SK-N-SH (cell line): ENCODE results near the gene ASTN2. TPM values are rescaled to one million over a fixed set of nuclear protein-coding genes. Genes with fewer than 3 reads are reported as not detected.

Source experiments
- CTCF ChIA-PET: fragments of 300-600, 350-600 bp; formaldehyde crosslinking; extraction: SDS; loops from one replicate; lab custom pipeline; 2021; lab: Yijun Ruan, JAX
- POLR2A ChIA-PET: fragments of 350-600 bp; sonication (Branson Sonifier 250); formaldehyde crosslinking; extraction: SDS; loops from one replicate; lab custom pipeline; 2020; ENCODE audit warnings: antibody characterized with exemption, inconsistent platforms; lab: Yijun Ruan, JAX
- DNase-seq: peaks from one replicate; pipeline ENCODE4 v3.0.0; 2012
- H2AFZ ChIP-seq: fragments of 200-600 bp; sonication (generic); 2 replicates; pipeline ENCODE4 v1.8.1; 2016; ENCODE audit warnings: antibody characterized with exemption, mild to moderate bottlenecking, low read depth
- H3F3A ChIP-seq: fragments of 200-600 bp; sonication (generic); replicated peaks from 2 replicates; pipeline ENCODE3; 2016; ENCODE audit warnings: antibody characterized with exemption, mild to moderate bottlenecking; ENCODE audit not compliant: insufficient read depth
- H3K27ac ChIP-seq, 2 experiments: fragments of 200-500 bp in 1 of 2; fragments of 200-600 bp in 1 of 2; sonication (Bioruptor generic) in 1 of 2; sonication (generic), shearing (Covaris generic) in 1 of 2; 2 replicates each; pipeline versions ENCODE4 v1.5.1 to v1.6.1; 2014 to 2016; ENCODE audit warnings: low read depth in 2 of 2, inconsistent platforms in 1 of 2, low read length in 1 of 2, mild to moderate bottlenecking in 1 of 2, mixed read lengths in 1 of 2
- H3K27me3 ChIP-seq: fragments of 200-600 bp; sonication (generic), shearing (Covaris generic); 2 replicates; pipeline ENCODE4 v1.6.1; 2016; ENCODE audit warnings: mixed run types; ENCODE audit not compliant: insufficient read depth
- H3K36me3 ChIP-seq, 2 experiments: fragments of 200-500 bp in 1 of 2; fragments of 200-600 bp in 1 of 2; sonication (Bioruptor generic) in 1 of 2; sonication (generic) in 1 of 2; replicated peaks in 1 of 2; 2 replicates each; pipeline versions ENCODE3 to v1.5.1; 2014 to 2016; ENCODE audit warnings: low read length in 1 of 2, mild to moderate bottlenecking in 1 of 2; ENCODE audit not compliant: insufficient read depth in 2 of 2, control insufficient read depth in 1 of 2
- H3K4me1 ChIP-seq, 2 experiments: fragments of 200-500 bp in 1 of 2; fragments of 200-600 bp in 1 of 2; sonication (Bioruptor generic) in 1 of 2; sonication (generic), shearing (Covaris generic) in 1 of 2; 2 replicates each; pipeline versions ENCODE4 v1.5.1 to v1.6.1; 2014 to 2016; ENCODE audit warnings: low read depth in 1 of 2, low read length in 1 of 2, mixed run types in 1 of 2; ENCODE audit not compliant: insufficient read depth in 2 of 2, control insufficient read depth in 1 of 2
- H3K4me2 ChIP-seq: fragments of 200-600 bp; sonication (generic), shearing (Covaris generic); 2 replicates; pipeline ENCODE4 v1.6.1; 2017; ENCODE audit warnings: mixed run types
- H3K4me3 ChIP-seq, 2 experiments: fragments of 200-500 bp in 1 of 2; fragments of 200-600 bp in 1 of 2; sonication (Bioruptor generic) in 1 of 2; sonication (generic), shearing (Covaris generic) in 1 of 2; 2 replicates each; pipeline versions ENCODE4 v1.5.1 to v1.8.1; 2014 to 2016; ENCODE audit warnings: low read depth in 2 of 2, inconsistent platforms in 1 of 2, low read length in 1 of 2, mild to moderate bottlenecking in 1 of 2, mixed read lengths in 1 of 2, moderate library complexity in 1 of 2
- H3K79me2 ChIP-seq: fragments of 200-600 bp; sonication (generic); 2 replicates; pipeline ENCODE4 v1.8.1; 2017; ENCODE audit warnings: mild to moderate bottlenecking; ENCODE audit not compliant: insufficient read depth
- H3K9ac ChIP-seq: fragments of 200-600 bp; sonication (generic); 2 replicates; pipeline ENCODE4 v1.6.1; 2017; ENCODE audit warnings: mixed run types
- H3K9me2 ChIP-seq: fragments of 200-600 bp; sonication (generic); 2 replicates; pipeline ENCODE4 v1.6.1; 2017; ENCODE audit warnings: mixed run types
- H3K9me3 ChIP-seq: fragments of 200-600 bp; sonication (generic); 2 replicates; pipeline ENCODE4 v1.6.1; 2017; ENCODE audit warnings: mixed run types, mild to moderate bottlenecking, moderate library complexity
- H4K20me1 ChIP-seq: fragments of 200-600 bp; sonication (generic); 2 replicates; pipeline ENCODE4 v1.6.1; 2017; ENCODE audit warnings: mild to moderate bottlenecking, mixed run types; ENCODE audit not compliant: insufficient read depth
- ELF1 ChIP-seq: IDR thresholded peaks from 2 replicates; pipeline ENCODE4 v1.4.0; 2012
- EP300 ChIP-seq, 2 experiments: IDR thresholded peaks; 2 replicates each; pipeline versions ENCODE4 v1.4.0 to v1.6.1; 2012; ENCODE audit warnings: borderline replicate concordance in 1 of 2, low read depth in 1 of 2, low read length in 1 of 2
- EZH2phosphoT487 ChIP-seq: fragments of 200-600 bp; sonication (generic); IDR thresholded peaks from 2 replicates; pipeline ENCODE4 v1.6.1; 2017; ENCODE audit warnings: low read depth, mixed run types, mild to moderate bottlenecking, antibody characterized with exemption, moderate library complexity, borderline replicate concordance
- FOSL2 ChIP-seq: IDR thresholded peaks from 2 replicates; pipeline ENCODE4 v1.4.0; 2012; ENCODE audit warnings: low read depth, mild to moderate bottlenecking, moderate library complexity, borderline replicate concordance
- FOXJ3 ChIP-seq: sonication (generic); formaldehyde crosslinking; IDR thresholded peaks from 2 replicates; pipeline ENCODE4 v1.5.1; 2020; ENCODE audit warnings: mild to moderate bottlenecking, missing genetic modification reagents
- GABPA ChIP-seq: IDR thresholded peaks from 2 replicates; pipeline ENCODE4 v1.4.0; 2012; ENCODE audit warnings: low read depth, mild to moderate bottlenecking
- JUND ChIP-seq: IDR thresholded peaks from 2 replicates; pipeline ENCODE4 v1.4.0; 2012
- MEF2A ChIP-seq: IDR thresholded peaks from 2 replicates; pipeline ENCODE4 v1.4.0; 2012; ENCODE audit warnings: low read depth, borderline replicate concordance
- MXI1 ChIP-seq: IDR thresholded peaks from 2 replicates; pipeline ENCODE4 v1.6.1; 2012; ENCODE audit warnings: mild to moderate bottlenecking, low read depth, low read length, improper control_type of control experiment
- NRF1 ChIP-seq: IDR thresholded peaks from 2 replicates; pipeline ENCODE4 v1.6.1; 2012; ENCODE audit warnings: low read depth, mild to moderate bottlenecking, low read length
- RFX5 ChIP-seq: IDR thresholded peaks from 2 replicates; pipeline ENCODE4 v1.6.1; 2012; ENCODE audit warnings: mild to moderate bottlenecking, improper control_type of control experiment, low read length
- RXRA ChIP-seq: IDR thresholded peaks from 2 replicates; pipeline ENCODE4 v1.4.0; 2012; ENCODE audit warnings: low read depth, mild to moderate bottlenecking, borderline replicate concordance
- TCF12 ChIP-seq: IDR thresholded peaks from 2 replicates; pipeline ENCODE4 v1.4.0; 2012
- WGBS: methylation state at CpG from one replicate; pipeline ENCODE4 v1.1.6; 2017; ENCODE audit warnings: low lambda C conversion rate; 5-methylcytosine and 5-hydroxymethylcytosine counted together
- polyA plus RNA-seq, 3 experiments: library from polyadenylated mRNA; depleted of rRNA; stranded (reverse); fragments of >200 nt; gene quantifications; 2 replicates each; pipeline ENCODE4 v1.2.3, GENCODE V29; 2012
- TF ChIP-seq, protein P1 (sequence below): fragments of 200-600 bp; sonication (generic); IDR thresholded peaks from 2 replicates; pipeline ENCODE4 v1.6.1; 2017; ENCODE audit warnings: antibody characterized with exemption, mild to moderate bottlenecking, moderate library complexity
- TF ChIP-seq, protein P2 (sequence below): IDR thresholded peaks from 2 replicates; pipeline ENCODE4; 2012
- TF ChIP-seq, protein P3 (sequence below): IDR thresholded peaks from 2 replicates; pipeline ENCODE4 v1.4.0; 2012; ENCODE audit warnings: low read depth
- TF ChIP-seq, protein P4 (sequence below): IDR thresholded peaks from 2 replicates; pipeline ENCODE4 v1.4.0; 2012; ENCODE audit warnings: low read depth, borderline replicate concordance
- TF ChIP-seq, protein P5 (sequence below): fragments of 150-350 bp; IDR thresholded peaks from 2 replicates; pipeline ENCODE4 v1.6.1; 2017; ENCODE audit warnings: antibody characterized with exemption, low read length, low read depth, borderline replicate concordance
- TF ChIP-seq, protein P6 (sequence below): IDR thresholded peaks from 2 replicates; pipeline ENCODE4 v1.6.1; 2012; ENCODE audit warnings: mild to moderate bottlenecking, low read depth, low read length, moderate library complexity

ASTN2 gene
- polyA plus RNA-seq, 1 of the 3 experiments (the other 2 are of a cell fraction) = 6.6 TPM

DNA sequence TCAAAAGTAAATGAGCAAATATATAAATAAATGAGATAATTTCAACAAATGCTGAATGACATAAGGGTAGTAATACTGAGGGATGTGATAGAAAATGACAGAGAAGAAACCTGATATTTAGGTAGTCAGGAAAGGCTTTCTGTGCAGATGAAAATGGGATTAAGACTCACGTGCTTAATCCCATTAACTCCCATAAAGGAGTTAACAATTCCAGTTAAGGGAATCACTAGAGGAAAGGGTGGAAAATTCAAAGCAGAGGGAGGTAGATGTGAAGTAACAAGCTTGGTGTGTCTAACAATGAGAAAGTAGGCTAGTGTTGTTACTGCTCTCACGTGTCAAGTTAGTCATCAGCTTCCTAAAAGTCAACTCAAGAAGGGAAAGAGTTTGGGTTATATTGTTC lies 818.2 kb downstream of the ASTN2 start:
- DNase-seq = no peak
- Histone ChIP-seq H3K9ac (no peak overlapping the region), H3F3A (no peaks in the 10 kb centered on the region), H3K4me3 (no peak overlapping the region), H3K4me1 (peaks cover 0 to 7% of the 10 kb centered on the region in 2 experiments; a peak in 2 of 4 replicates), H3K4me2 (no peak overlapping the region), H3K36me3 (peaks cover 0 to 10% of the 10 kb centered on the region in 2 experiments), H4K20me1 (no peaks in the 10 kb centered on the region), H3K27me3 (no peaks in the 10 kb centered on the region), H3K9me2 (no peaks in the 10 kb centered on the region), H2AFZ (no peak overlapping the region), H3K9me3 (no peaks in the 10 kb centered on the region), H3K79me2 (no peaks in the 10 kb centered on the region), H3K27ac (no peak overlapping the region)
- whole genome bisulfite sequencing = 82% methylated on average over 2 of the region's 2 CpGs
- ChIA-PET CTCF (no interaction called here), POLR2A (no interaction called here)
- TF ChIP-seq EP300 (IDR thresholded peaks at IDR 0.05; ENCODE audit: borderline replicate concordance in 1 of 2, low read depth in 1 of 2, low read length in 1 of 2) (no peak), RFX5 (no peak), RXRA (no peak), ELF1 (no peak), EZH2phosphoT487 (no peak), FOSL2 (no peak), GABPA (no peak), NRF1 (no peak), MEF2A (no peak)
- TF ChIP-seq, protein P1, sequence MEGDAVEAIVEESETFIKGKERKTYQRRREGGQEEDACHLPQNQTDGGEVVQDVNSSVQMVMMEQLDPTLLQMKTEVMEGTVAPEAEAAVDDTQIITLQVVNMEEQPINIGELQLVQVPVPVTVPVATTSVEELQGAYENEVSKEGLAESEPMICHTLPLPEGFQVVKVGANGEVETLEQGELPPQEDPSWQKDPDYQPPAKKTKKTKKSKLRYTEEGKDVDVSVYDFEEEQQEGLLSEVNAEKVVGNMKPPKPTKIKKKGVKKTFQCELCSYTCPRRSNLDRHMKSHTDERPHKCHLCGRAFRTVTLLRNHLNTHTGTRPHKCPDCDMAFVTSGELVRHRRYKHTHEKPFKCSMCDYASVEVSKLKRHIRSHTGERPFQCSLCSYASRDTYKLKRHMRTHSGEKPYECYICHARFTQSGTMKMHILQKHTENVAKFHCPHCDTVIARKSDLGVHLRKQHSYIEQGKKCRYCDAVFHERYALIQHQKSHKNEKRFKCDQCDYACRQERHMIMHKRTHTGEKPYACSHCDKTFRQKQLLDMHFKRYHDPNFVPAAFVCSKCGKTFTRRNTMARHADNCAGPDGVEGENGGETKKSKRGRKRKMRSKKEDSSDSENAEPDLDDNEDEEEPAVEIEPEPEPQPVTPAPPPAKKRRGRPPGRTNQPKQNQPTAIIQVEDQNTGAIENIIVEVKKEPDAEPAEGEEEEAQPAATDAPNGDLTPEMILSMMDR = no peak
- TF ChIP-seq, protein P2, sequence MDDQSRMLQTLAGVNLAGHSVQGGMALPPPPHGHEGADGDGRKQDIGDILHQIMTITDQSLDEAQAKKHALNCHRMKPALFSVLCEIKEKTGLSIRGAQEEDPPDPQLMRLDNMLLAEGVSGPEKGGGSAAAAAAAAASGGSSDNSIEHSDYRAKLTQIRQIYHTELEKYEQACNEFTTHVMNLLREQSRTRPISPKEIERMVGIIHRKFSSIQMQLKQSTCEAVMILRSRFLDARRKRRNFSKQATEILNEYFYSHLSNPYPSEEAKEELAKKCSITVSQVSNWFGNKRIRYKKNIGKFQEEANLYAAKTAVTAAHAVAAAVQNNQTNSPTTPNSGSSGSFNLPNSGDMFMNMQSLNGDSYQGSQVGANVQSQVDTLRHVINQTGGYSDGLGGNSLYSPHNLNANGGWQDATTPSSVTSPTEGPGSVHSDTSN = no peak
- TF ChIP-seq, protein P3, sequence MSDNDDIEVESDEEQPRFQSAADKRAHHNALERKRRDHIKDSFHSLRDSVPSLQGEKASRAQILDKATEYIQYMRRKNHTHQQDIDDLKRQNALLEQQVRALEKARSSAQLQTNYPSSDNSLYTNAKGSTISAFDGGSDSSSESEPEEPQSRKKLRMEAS = no peak
- TF ChIP-seq, protein P4, sequence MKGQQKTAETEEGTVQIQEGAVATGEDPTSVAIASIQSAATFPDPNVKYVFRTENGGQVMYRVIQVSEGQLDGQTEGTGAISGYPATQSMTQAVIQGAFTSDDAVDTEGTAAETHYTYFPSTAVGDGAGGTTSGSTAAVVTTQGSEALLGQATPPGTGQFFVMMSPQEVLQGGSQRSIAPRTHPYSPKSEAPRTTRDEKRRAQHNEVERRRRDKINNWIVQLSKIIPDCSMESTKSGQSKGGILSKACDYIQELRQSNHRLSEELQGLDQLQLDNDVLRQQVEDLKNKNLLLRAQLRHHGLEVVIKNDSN = no peak

DNA sequence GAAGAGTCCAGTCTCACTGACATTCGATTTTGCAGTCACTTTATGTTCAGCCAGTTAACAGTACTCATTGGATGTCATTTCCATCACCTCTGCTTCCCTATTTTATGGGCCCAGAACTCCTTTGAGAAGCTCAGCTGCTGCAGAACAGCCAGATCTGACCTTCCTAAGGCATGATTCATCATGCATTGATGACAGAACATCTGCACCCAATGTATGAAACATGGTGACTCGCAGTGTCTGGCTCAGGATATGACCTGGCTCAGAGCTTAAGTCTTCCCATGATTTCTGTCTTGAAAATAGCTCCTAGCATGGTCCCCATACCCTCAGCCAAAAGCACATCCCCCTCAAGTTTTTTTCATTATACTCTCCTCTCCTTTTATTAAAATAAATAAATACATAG lies 820.3 kb downstream of the ASTN2 start:
- no peak overlapping the region for H3K9ac ChIP-seq
- DNase-seq = no peak
- H3K27ac ChIP-seq = peak overlapping the region in 1 of 2 experiments; percentile 39; a peak in 2 of 4 replicates
- peaks cover 0 to 7% of the 10 kb centered on the region in 2 experiments for H3K36me3 ChIP-seq
- H3K4me2 ChIP-seq = no peak overlapping the region
- H3K9me2 ChIP-seq = no peaks in the 10 kb centered on the region
- no peaks in the 10 kb centered on the region for H3F3A ChIP-seq
- no peaks in the 10 kb centered on the region for H3K9me3 ChIP-seq
- H3K27me3 ChIP-seq = no peaks in the 10 kb centered on the region
- H4K20me1 ChIP-seq = no peaks in the 10 kb centered on the region
- ChIA-PET POLR2A (no interaction called here), CTCF (interaction anchor here (0.6 to 1.2 kb wide), 3 partner anchors 11 to 52 kb away, joined by 3 to 7 read pairs (median 3); no protein-coding TSS in a partner anchor)
- no peak overlapping the region for H3K4me3 ChIP-seq
- 27% methylated on average over 2 of the region's 2 CpGs for WGBS
- no peaks in the 10 kb centered on the region for H3K79me2 ChIP-seq
- no peak overlapping the region for H2AFZ ChIP-seq
- peaks cover 0 to 3% of the 10 kb centered on the region in 2 experiments; a peak in 1 of 4 replicates for H3K4me1 ChIP-seq
- TF ChIP-seq, protein P5, sequence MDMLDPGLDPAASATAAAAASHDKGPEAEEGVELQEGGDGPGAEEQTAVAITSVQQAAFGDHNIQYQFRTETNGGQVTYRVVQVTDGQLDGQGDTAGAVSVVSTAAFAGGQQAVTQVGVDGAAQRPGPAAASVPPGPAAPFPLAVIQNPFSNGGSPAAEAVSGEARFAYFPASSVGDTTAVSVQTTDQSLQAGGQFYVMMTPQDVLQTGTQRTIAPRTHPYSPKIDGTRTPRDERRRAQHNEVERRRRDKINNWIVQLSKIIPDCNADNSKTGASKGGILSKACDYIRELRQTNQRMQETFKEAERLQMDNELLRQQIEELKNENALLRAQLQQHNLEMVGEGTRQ = no peak
- TF ChIP-seq TCF12 (peak; percentile 80), MXI1 (no peak), FOXJ3 (CRISPR knock-in tag) (no peak), JUND (peak; percentile 54; the same call in 1 of the 2 replicates)
- TF ChIP-seq, protein P2 = peak; percentile 67
- TF ChIP-seq, protein P6, sequence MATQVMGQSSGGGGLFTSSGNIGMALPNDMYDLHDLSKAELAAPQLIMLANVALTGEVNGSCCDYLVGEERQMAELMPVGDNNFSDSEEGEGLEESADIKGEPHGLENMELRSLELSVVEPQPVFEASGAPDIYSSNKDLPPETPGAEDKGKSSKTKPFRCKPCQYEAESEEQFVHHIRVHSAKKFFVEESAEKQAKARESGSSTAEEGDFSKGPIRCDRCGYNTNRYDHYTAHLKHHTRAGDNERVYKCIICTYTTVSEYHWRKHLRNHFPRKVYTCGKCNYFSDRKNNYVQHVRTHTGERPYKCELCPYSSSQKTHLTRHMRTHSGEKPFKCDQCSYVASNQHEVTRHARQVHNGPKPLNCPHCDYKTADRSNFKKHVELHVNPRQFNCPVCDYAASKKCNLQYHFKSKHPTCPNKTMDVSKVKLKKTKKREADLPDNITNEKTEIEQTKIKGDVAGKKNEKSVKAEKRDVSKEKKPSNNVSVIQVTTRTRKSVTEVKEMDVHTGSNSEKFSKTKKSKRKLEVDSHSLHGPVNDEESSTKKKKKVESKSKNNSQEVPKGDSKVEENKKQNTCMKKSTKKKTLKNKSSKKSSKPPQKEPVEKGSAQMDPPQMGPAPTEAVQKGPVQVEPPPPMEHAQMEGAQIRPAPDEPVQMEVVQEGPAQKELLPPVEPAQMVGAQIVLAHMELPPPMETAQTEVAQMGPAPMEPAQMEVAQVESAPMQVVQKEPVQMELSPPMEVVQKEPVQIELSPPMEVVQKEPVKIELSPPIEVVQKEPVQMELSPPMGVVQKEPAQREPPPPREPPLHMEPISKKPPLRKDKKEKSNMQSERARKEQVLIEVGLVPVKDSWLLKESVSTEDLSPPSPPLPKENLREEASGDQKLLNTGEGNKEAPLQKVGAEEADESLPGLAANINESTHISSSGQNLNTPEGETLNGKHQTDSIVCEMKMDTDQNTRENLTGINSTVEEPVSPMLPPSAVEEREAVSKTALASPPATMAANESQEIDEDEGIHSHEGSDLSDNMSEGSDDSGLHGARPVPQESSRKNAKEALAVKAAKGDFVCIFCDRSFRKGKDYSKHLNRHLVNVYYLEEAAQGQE = no peak
